ENCODE data around the gene MAJIN.
A peak's percentile ranks its signal among the peaks of the same experiment; 100 is the strongest.

Gene MAJIN

DNA sequence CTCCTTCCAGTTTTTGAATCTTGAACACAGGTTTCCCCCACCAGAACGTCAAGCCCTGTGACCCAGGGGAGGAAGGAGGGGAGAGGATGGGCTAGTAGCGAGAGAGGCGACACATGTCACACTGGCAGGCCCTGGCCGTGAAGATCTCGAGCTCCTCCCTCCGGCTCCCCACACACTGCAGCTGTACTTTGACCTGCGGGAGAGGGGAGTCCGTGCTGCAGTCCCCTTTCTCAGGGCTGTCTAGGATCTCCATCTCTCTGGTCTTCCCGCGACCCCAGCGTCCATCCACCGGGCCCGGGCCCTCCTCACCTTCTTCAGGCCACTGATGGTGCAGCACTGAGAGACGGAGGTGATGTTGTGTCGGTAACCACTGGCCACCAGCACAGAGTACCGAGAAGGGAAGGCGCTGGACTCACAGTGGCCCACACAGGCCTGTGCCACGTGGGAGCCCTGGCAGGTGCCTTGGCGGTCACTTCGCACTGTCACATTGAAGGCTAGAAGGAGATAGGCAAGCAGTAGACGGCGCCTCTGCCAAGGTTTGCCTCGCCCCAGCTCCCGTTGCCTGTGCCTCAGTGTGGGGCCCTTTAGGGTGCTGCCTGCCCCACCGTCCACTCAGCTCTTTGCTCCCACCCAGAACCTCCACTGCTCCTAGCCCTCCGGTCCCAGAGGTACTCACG lies 37.1 kb downstream of the MAJIN start:
- H3K4me3 ChIP-seq (ENCODE audit: low read length), result no peak overlapping the region
- DNase-seq (ENCODE audit: low read depth, low spot score), result no peak

DNA sequence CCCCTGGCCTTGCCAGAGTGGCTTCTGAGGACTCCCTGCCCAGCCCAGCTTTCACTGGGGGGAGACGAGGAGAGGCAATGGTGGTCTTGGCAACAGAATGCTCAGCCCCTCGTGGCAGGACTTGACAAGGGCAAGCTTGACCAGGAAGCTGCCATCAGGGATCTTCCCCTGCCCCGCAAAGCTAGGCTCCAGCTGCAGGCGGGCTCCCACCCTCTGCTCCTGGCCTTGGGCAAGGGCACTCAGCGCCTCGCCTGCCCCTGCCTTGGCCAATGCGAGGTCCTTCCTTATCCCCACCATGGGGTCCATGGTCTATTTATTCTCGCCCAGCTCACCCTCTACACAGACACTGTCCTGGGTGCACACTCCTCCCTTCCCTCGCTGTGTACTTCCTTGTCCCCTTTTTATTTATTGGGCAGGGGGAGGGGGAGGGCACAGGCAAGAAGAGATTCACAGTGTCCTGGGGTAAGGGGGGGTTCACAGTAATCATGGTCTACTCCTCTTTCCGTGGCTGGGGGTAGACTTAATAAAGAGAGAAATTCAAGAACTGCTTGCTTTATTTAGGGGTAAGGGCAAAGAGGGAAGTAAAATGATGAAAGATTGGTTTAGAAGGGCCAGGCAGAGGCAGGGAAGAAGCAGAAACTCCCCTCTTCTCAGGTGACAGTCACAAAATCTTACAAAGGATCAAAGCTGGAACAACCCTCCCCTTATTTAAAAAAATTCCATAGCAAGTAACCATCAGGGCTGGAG lies 37.8 kb downstream of the MAJIN start:
- no peak for DNase-seq (ENCODE audit: low read depth, low spot score)
- H3K4me3 ChIP-seq (ENCODE audit: low read length), result no peak overlapping the region

DNA sequence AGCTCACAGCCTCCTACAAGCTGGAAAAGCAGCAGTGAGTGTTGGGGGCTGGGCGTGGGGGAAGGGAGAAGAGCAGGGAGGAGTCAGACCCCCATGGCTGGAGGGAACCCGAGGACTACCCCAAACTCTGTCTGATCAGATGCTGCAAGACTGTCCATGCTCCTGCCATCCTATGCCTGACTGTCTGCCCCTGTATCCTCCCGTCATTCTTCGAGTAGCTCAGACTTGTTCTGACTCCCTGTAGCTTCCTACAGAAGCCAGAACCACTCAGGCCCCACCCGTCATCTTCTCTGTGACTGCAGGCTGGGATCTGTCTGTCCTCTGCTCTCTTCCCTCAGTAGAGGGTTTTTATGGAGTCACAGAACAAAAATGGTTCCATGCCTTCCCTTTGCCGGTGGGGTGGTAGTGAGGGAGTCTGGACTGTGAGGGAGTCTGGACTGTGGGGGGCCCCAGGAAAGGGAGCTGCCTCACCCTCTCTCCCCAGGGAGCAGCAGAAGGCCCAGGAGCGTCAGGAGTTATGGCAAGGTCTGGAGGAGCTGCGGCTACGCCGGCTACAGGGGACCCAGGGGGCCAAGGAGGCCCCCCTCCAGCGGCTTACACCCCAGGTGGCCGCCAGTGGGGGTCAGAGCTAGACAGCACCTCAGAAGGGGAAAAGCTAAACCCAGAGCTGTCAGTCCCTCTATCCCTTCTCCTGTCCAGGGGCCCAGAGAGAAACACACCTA lies 38.5 kb downstream of the MAJIN start:
- DNase-seq (ENCODE audit: low read depth, low spot score), result no peak
- H3K4me3 ChIP-seq (ENCODE audit: low read length), result no peak overlapping the region

DNA sequence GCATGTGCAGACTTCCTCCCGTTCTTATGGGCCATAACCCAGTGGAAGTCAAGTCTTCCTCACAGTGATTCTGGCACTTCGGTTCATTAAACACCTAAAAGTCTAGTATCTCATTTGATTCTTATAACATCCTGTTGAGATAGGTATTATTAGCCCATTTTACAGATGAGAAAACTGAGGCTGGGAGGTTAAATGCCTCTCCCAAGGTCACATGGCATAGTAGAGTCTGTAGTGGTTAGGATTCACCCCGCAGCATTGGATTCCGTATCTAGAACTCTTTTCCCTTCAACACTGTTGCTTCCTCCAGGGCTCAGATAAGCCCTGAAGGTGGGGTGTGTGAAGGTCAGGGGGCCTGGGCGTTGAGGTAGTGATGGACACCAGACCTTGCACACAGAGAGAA lies 39.6 kb downstream of the MAJIN start:
- no peak for DNase-seq (ENCODE audit: low read depth, low spot score)
- H3K4me3 ChIP-seq (ENCODE audit: low read length), result no peak overlapping the region

DNA sequence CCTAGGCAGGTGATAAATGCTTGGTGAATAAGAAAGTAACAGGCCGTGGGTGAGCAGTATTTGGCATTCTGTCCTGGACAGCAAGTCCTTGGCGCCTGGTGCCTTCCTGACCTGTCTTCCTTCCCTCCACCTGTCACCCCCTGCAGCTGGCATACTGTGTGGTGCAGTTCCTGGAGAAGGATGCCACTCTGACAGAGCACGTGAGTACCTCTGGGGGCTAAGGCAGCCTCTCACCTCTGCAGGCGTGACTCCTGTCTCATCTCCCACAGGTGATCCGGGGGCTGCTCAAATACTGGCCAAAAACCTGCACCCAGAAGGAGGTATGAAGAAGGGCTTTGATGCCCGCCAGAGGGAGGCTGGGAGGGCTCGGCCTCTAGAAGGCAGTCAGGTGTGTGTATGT lies 40.6 kb downstream of the MAJIN start:
- H3K4me3 ChIP-seq (ENCODE audit: low read length), result no peak overlapping the region
- no peak for DNase-seq (ENCODE audit: low read depth, low spot score)

DNA sequence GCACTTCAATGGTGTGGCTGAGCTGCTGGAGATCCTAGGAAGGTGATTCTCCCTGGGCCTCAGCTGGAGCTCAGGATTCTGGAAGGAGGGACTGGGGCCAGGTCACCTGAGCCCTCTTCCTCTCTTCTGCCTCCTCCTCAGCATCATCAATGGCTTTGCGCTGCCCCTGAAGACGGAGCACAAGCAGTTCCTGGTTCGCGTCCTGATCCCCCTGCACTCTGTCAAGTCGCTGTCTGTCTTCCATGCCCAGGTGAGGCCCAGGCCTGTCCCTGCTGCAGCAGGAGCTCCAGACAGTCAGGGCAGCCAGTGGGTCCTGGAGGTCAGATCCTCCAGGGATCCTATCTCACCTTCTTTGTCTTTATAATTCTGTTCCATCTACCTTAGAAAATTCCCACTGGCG lies 41.6 kb downstream of the MAJIN start:
- DNase-seq (ENCODE audit: low read depth, low spot score), result no peak
- no peak overlapping the region for H3K4me3 ChIP-seq (ENCODE audit: low read length)

DNA sequence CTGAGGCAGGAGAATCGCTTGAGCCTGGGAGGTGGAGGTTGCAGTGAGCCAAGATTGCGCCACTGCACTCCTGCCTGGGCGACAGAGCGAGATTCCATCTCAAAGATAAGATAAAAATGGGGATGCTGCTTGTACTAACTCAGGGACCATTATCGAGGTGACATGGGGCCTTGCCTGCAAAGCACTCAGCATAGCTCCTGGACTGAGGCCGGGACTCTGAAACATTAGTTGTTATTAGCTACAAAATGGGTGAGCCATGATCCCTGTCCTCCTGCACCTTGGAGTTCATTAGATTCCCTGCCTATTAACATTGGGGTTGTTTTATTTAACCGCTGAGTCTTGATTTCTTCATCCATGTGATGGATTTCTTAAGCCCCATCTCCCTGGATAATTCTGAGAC lies 42.3 kb downstream of the MAJIN start:
- no peak for DNase-seq (ENCODE audit: low read depth, low spot score)
- no peak overlapping the region for H3K4me3 ChIP-seq (ENCODE audit: low read length)

DNA sequence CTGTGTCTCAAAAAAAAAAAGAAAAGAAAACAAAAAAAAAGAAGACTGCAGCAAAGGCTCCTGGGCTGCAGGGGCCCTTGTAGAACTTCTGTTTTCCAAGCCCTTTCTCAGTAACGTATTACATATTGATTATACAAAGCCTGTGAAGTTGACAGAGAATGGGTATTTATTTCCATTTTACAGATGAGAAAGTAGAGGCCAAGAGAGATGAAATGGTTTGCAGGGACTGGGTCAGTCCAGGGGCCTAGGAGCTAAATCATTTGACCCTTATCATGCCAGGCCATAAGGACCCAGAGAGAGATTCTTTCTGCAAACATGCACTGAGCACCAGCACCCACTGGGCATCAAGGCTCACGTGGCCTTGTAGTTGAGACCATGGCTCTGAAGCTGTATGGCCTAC lies 43.0 kb downstream of the MAJIN start:
- DNase-seq (ENCODE audit: low read depth, low spot score), result no peak
- no peak overlapping the region for H3K4me3 ChIP-seq (ENCODE audit: low read length)

DNA sequence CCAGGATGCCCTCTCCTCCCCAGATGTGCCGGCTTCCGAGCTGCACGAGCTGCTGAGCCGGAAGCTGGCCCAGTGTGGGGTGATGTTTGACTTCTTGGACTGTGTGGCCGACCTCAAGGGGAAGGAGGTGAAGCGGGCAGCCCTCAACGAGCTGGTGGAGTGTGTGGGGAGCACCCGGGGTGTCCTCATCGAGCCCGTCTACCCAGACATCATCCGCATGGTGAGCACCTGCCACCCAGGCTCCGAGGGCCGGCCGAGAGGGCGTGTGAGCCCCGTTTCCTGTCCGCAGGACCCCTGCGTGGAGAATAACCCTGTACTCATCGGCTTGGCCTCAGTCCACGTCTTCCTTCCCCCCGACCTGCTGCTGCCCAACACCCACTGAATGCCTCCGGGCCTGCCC lies 45.2 kb downstream of the MAJIN start:
- H3K4me3 ChIP-seq (ENCODE audit: low read length), result no peak overlapping the region
- DNase-seq (ENCODE audit: low read depth, low spot score), result no peak

DNA sequence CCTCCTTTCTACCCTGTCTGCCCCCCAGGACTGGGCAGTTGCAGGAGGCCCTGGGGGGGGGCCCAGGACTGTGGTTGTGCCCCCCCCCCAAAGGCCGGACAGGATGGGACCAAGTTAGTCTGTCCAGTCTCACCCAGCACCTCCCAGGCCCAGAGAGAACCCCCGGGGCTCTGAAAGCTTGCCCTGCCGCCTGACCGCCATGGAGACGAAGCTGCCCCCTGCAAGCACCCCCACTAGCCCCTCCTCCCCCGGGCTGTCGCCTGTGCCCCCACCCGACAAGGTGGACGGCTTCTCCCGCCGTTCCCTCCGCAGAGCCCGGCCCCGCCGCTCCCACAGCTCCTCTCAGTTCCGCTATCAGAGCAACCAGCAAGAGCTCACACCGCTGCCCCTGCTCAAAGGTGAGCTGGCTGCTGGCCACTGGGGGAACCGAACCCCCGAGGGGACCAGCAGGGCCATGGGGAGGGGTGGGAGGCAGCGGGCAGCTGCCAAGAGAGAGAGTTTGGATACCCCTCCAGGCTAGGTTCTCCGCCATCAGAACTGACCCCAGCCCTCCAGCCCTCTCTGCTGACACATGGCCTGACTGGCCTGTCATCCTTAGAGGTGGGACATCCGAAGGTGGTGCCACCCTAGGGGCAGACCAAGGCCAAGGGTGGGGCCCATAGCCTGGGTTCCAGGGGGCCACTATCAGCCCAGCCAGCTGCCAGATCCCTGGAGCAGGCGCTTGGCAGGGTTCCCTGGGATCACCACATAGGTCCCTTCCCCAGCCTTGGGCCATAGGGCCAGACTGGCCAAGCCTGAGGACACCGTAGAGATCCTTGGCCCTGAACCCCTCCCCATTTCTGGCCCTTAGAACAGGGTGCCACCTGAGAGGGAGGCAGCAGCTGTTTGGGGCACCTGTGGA lies 46.1 kb downstream of the MAJIN start:
- no peak overlapping the region for H3K4me3 ChIP-seq (ENCODE audit: low read length)
- no peak for DNase-seq (ENCODE audit: low read depth, low spot score)

DNA sequence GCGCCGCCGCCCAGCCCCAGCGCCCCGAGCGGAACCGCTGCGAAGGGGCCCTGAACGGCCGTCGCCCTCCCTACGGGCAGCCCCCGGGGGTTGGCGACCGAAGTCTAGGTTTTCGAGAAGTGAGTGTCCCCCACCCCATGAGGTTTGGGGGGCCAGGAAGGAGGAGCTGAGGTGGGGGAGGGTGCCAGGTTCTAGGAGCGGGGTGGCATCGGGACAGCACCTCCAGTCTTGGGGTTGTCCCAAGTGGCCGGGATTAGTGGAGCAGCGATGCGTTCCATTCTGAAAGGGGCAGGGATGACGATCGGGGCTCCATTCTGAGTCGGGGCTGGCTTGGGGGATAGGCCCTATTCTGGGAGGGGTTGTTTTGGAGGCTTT lies 47.0 kb downstream of the MAJIN start:
- H3K4me3 ChIP-seq (ENCODE audit: low read length), result peak overlapping the region; percentile 44

DNA sequence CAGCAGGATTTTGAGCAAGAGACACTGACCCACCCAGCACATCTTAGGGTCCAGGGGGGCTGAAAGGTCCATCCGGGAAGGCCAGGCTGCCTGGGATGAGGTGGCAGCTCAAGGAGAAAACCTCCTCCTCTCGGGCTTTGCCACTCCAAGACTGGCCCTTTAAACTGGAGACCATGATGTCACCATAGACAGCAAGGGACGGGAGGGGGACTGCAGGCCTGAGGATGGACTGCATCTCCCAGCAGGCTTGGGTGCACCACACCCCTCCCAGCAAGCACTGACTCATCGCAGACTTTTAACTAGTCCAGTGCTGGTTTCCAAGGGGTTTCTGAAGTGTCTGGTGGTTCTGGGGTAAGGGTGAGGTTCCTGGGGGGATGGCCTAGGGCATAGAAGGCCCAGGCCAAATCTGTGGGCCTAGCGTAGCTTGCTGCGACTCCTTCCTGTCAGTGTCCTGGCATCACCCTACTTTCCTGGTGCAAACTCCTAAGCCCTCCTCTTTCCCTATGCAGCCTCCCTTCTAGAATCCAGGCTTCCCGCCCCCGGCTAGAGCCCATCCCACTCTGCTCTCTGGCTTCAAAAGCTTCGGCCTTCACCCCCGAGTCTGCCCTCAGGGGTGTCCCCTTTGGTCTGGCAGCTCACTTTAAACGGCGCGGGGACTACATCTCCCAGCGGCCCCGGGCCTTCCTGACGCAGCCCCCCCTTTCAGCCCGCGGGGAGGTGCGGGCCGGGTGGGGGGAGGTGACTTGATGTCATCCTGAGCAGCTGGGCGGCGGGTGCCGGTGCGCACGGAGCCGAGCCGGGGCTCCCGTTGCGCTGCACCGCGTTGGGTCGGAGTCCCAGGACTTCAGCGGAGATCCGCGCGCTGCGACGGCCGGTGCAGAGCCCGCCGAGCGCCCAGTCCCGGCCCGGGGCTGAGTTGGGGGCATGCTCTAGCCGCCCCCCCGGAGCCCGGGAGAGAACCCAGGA lies 47.7 kb downstream of the MAJIN start, which contains the start of gene PPP2R5B:
Gene PPP2R5B, plus strand, starts transcription at position 746 of the 966 bp plus-strand sequence. CDS start 1,046 bp downstream, outside the sequence.
- peak; percentile 75 for DNase-seq (ENCODE audit: low read depth, low spot score)
- H3K4me3 ChIP-seq (ENCODE audit: low read length), result peak within 1 kb of the TSS; percentile 44

More for the DNA sequence above, 47.0 kb downstream of the MAJIN start:
- DNase-seq (ENCODE audit: low read depth, low spot score), result no peak

DNA sequence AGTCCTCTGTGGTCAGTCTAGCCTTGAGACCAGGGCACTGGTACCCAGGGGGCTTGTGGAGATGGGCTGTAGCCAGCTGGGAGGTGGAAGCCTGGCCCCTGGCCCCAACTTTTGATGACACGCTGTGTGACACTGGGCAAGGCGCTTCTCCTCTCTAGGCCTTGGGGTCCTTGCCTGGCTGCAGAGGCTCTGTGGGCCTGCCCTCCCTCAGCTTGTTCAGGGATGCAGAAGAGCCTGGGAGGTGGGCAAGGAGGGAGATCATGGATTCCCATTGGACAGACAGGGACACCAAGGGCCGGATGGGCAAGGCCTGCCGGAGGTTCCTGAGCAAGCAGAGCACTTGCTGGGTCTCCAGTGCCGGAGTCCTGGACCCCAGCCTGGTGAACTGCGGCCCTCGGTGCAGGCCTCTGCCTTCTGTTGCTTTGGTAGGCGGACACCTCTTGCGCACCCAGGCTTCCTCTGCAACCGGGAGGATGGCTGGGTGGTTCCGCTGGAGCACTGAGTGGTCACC lies 48.7 kb downstream of the MAJIN start:
- H3K4me3 ChIP-seq (ENCODE audit: low read length), result no peak overlapping the region
- DNase-seq (ENCODE audit: low read depth, low spot score), result no peak

DNA sequence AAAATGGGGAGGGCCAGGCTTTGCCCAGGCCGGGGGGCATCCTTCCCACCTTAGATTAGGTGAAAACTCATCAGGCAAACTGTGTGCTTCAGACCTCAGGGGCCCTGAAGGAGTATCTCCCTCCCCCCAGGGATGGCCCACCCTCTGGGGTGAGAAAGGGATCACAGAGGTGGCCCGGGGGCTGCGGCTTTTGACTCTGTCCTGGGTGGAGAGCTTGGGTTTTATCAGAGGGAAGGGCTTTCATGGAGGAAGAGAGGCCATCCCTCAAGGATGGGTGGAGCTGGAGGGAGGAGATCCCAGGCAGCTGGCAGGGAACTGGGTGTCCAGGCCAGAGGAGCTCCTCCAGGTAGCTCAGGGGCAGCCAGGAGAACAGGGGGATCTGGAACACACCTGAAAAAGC lies 50.5 kb downstream of the MAJIN start:
- no peak overlapping the region for H3K4me3 ChIP-seq (ENCODE audit: low read length)
- no peak for DNase-seq (ENCODE audit: low read depth, low spot score)

DNA sequence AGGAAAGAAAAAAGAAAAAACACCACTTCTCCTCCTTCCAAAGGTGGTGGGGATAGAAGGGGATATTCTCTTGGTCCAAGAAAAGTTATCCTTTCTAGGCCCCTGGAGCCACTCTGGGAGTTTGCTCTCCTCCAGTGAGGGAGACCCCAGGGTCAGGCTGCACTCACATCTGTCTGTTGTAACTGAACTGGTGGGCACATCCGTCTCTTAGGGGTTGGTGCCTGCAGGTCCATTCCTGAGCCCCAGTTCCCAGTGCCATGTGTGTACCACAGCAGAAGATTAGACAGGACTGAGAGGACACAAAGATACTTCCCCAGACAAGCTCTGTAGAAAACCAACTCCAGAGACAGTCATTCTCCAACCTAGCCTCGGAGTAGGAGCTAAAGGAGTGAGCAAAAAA lies 51.8 kb downstream of the MAJIN start:
- no peak for DNase-seq (ENCODE audit: low read depth, low spot score)
- no peak overlapping the region for H3K4me3 ChIP-seq (ENCODE audit: low read length)

DNA sequence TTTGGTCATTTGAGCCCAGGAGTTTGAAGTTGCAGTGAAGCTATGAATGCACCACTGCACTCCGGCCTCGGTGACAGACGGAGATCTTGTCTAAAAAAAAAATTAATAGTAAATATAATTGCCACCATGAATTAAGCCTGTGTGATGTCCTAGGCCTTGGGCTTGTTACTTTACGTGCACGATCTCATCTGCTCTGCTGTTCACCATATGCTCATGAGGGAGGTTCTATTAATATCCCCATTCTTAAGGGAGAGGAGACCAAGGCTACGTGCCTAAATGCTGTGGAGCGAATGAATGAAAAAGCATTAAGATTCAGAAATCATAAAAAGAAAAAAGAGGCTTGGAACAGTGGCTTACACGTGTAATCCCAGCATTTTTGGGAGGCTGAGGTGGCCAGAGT lies 52.3 kb downstream of the MAJIN start:
- no peak overlapping the region for H3K4me3 ChIP-seq (ENCODE audit: low read length)
- DNase-seq (ENCODE audit: low read depth, low spot score), result no peak

DNA sequence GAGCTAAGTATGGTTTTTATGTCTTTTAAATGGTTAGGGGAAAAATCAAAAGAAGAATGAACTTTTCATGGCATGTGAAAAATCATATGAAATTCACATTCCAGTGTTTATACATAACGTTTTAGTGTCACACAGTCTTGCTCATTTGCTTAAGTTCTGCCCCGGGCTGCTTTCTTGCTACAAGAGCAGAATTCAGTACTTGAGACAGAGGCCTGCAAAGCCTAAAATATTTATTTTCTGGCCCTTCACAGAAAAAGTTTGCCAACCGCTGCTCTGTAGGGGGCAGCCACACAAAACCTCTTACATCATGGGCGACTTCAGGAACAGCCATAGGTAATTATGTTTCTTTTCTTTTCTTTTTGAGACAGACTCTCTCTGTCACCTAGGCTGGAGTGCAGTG lies 53.9 kb downstream of the MAJIN start:
- DNase-seq (ENCODE audit: low read depth, low spot score), result peak; percentile 19
- peak overlapping the region; percentile 62 for H3K4me3 ChIP-seq (ENCODE audit: low read length)

DNA sequence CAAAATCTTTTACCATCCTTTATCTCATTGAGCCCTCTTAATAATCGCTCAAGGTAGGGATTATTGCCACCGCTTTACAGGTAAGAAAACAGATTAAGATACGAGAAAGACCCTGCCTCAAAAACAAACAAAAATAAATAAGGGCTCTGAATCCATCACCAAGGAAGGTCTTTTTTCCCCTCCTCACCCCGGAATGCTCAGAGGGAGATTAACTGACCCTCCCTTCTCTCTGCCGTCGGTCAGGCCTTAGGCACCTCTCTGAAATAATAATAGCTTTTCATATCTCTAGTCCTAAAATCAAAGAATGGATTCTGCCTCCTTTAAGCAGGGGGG lies 54.3 kb downstream of the MAJIN start:
- H3K4me3 ChIP-seq (ENCODE audit: low read length), result peak overlapping the region; percentile 62
- DNase-seq (ENCODE audit: low read depth, low spot score), result no peak
